ENCODE results near the gene CARNS1.
"Not testable (repeated sequence)": the region's sequence is repeated elsewhere in the genome, so short reads cannot be mapped to it uniquely, and the experiment has no call there.

The CARNS1 gene

DNA sequence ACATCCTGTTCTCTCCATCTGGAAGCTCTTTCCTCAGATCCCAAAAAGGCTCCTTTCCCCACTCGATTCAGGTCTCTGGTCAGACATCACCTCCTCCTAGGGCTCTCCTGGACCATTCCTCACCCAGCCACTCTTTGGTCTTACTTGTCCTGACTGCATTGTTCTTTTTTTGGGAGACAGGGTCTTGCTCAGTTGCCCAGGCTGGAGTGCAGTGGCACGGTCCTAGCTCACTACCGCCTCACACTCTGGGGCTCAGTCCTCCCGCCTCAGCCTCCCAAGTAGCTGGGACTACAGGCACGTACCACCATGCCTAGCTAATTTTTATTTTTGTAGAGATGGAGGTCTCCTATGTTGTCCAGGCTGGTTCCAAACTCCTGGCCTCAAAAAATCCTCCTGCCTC lies 30.0 kb downstream of the CARNS1 start:
- DNase-seq: no peak

DNA sequence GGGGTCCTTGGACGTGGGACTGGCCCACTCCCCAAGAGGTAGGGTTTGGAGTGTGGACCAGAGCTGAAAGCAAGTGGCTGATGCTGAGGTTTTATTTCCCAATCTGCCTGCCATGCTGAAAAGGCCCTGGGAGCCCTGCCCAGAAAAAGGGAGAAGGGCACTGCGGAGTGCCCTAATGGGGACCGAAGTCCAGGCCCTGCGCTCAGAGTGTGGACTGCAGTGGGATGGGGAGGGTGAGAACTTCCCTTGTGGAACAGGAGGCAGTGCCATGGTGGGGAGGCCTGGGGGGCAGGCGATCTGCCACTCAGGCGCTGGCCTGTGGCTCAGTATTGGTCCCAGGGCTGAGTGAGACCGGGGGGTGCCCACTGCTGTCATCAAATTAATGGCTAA lies 32.7 kb downstream of the CARNS1 start:
- DNase-seq: no peak

DNA sequence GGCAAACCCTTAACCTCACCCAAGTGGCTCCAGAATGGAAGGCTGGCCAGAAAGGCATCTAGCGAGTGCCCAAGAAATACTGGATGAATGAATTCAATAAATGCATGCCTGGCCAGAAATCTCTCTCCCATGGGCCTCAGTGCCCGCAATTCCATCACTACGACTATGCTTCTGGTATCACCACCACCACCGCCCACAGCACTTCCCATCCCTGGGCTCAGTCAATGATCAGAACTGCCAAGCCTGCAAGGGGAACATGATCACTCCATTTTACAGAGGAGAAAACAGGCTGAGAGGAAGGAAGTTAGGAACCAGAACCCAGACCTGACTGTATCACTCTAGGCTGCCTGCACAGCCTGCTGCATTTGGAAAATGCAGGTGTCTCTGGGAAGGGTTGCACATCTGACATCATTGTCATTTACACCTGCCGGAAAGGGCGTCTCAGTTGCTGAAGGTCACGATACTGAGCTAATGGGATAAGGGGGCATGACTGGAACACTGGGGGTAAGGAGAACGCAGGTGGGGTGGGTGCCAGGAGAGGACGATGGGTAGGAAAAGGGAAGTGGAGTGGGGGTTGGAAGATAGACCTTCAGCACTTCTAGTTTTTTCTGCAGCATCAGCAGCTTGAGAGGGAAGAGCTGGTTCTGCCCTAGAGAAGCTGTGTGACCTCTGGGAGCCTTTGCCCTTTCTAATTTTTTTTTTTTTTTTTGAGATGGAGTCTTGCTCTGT lies 33.8 kb downstream of the CARNS1 start:
- no peak for DNase-seq

DNA sequence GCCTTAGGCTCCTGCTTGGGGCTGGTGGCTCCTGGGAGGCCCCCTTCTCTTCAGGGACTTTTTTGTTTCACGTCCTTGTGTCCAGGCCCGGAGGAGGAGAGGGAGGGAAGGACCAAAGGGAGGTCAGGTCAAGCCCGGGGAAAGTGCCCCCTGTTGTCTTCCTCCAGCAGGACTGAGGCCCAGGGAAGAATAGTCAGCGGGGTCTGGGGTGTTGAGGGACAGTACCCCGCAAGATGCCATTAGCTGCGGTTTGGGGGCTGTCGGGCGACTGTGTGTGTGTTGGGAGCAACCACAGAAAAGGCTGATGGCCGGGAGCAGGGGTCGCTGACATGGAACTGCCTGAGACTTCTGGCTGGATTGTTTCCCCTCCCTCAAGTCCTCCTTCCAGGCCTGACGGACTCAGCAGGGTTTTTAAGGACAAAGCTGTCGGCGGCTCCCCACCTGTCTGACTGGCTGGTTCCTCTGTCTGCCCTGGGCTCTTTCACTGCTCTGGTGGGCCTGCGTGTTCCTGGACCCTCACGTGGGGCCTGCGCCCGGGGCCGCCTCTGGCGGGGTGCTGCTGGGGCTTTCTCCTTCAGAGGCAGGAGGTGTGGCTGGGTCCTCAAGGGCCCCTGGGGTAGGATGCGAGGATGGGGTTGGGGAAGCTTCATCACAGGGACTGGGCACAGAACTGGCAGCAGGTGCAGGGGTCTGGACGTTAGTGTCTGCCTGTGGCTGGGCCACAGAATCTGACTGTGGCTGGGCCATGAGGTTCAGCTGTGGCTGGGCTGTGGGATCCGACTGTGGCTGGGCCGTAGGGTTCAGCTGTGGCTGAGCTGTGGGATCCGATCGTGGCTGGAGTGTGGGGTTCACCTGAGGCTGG lies 35.5 kb downstream of the CARNS1 start:
- DNase-seq: no peak

DNA sequence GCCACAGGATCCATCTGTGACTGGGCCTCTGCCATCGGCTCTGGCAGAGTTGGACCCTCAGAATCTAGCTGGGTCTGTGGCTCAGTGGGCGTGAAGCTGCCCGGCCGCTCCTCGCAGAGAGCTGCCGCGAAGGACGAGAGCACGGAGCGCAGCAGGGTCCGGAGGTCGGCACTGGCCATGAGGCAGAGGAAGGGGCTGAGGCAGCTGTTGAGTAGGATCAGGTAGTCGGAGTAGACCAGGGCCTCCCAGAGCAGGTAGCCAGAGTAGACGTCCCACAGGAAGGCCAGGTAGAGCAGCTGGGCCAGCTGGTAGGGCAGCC lies 36.1 kb downstream of the CARNS1 start:
- DNase-seq: no peak

DNA sequence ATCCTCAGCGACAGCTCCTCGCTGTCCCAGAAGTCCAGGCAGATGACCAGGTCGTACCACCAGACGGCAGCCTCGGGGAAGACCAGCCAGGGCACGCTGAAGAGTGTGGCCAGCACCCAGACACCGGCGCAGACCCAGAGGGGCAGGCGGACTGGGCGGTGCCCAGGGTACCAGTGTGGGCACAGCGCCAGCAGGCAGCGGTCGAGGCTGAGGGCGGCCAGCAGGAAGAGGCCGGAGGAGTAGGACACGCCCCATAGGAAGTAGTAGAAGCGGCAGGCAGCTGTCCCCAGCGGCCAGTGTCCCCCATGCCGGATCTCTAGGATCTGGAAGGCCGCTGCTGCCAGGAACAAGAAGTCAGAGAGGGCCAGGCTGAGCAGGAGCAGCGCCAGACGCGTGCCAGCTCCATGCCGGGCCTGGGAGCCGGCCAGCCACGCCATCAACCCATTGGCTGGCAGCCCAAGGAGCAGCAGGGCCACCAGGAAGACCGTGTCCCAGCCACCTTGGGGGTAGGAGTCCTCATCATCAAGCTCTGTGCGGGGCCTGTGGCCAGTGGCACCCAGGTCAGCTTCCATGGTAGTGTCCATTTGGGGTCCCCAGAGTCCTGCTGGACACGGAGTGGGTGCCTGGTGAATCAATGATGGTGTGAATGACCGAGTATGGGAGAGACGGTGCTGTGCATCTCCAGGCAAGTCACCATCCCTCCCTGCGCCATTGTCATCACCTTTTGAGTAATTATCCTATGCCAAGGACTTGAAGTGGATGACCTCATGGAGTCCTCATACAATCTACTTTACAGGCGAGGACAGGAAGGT lies 36.9 kb downstream of the CARNS1 start, which contains the start of gene GPR152:
TSS of gene GPR152 (minus strand) at position 589 of the 812 bp plus-strand sequence. CDS start at position 584, 5 bp downstream.
- no peak for DNase-seq

DNA sequence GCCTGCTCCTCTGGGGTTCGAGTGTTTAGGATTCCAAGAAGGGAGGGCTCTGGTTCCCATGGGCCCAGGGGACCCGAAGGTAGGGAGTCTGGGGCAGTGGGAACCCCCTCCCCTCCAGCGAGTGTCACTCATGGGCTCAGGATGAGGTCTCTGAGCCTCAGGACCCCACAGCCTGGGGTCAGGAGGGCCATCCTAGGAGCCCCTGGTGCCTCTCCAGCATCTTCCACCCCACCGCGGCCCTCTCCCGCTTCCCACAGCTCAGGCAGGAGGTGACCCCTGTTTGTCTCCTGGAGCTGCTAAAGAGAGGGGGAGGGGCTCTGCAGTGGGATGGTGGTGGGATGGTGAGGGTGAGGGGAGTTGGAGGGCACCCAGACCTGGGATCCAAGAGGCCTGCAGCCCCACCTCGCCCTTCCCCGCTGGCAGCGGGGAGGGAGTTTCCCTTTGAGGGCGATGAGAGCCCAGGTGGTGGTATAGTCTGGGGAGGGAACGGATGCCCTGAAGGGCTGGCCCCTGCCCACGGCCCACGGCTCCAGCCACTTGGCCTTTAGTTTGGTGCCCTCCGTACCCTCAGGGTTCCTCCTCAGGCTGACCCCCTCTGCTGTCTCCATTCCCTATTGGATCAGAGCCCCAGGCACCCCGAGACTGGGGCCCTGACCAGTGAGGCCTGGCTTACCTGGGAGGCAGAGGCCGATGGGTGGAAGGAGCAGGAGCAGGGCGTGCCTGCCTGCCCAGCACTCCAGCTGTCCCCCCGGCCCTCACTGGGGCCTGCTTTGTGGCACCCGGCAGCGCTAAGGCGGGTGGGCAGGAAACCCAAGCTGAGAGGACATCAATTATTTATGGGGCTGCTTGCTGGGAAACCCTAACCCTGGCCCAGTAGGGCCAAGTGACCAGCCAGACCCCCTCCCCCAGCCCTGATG lies 38.6 kb downstream of the CARNS1 start:
- no peak for DNase-seq

DNA sequence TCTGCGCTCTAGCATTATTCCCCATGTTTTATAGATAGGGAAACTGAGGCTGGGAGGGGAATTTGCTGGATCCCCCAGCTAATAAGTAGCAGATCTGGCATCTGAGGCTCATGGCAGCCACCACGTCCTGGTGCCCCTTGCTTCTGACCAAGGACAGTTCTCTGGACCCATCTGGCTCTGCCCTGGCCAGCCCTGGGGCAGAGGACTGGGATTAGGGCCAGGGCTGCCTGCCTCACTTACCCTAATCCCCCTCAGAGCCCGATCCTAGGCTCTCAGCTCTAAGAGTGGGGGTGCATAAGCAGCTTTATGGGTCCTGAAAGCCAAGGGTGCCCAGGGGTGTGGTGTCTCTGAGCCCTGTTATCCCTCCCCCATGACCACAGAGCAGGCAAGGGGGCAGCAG lies 39.6 kb downstream of the CARNS1 start, which contains the start of gene CABP4:
TSS of gene CABP4 (plus strand) at position 301 of the 400 bp plus-strand sequence. CDS start at position 371, 70 bp downstream.
- no peak for DNase-seq

DNA sequence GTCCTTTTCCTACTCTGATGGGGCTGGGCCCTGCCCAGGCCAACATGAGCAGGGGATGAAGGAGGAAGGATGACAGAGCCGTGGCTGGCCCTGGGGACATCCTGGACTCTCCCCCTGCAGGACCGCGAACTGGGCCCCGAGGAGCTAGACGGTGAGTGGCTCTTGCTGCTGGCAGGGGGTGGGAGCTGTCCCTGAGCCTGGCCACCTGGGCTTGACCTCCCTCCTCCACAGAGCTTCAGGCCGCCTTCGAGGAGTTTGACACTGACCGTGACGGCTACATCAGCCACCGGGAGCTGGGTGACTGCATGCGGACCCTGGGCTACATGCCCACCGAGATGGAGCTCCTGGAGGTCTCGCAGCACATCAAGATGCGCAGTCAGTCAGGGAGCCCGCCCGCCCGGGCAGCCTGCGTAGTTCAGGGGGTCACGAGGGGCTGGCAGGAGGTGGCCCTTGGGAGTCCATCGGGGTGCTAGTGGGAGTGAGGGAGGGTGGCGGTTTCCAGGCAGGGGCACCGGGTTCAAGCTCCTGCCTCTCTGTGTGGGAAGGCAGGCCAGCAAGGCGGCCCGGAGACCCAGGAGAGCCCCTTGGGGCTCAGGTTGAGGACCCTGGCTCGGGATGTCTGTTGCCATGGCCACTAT lies 40.7 kb downstream of the CARNS1 start:
- no peak for DNase-seq

DNA sequence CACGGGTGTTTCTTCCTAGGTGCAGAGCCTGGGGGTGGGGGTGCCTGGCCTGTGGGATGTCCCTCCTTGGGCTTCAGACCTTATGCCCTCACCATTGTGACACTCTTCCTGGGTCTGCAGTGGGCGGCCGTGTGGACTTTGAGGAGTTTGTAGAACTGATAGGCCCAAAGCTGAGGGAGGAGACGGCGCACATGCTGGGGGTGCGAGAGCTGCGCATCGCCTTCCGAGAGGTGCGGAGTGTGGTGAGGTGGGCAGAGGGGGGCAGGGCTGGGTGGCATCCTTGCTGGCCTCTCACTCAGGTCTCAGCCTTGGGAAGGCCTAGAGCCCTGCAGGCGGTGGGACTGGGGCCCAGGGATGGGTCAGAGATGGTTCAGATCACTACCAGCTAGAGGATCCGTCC lies 42.0 kb downstream of the CARNS1 start:
- no peak for DNase-seq

DNA sequence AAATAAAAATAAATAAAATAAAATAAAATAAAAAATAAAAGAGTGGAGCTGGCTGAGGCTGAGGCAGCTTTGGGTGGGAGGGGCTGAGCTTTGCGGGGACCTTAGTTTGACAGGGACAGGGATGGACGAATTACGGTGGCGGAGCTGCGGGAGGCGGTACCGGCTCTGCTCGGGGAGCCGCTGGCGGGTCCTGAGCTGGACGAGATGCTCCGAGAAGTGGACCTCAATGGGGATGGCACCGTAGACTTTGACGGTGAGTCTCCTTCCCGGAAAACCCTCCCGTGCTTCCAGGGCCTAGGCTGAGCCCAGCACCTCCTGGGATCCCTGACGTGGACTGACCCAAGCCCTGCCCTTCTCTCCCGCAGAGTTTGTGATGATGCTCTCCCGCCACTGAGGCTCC lies 42.8 kb downstream of the CARNS1 start:
- DNase-seq: no peak

DNA sequence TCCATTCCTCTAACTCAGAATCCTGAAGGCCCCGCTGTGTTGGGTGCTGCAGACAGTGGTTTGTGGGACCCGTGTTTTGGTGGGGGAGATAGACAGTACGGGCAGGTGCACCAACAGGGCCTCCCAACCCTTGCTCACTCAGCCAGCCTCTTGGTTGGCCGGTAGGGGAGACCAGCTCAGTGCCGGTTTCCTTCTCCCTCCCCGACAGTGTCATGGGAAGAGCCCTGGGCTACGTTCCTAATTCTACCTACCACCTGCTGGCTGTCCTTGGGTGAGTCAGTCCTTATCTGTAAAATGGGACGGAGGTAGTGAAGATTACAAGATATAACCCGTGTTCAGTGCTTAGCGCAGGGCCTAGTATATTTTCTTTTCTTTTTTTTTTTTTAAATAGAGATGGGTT lies 47.7 kb downstream of the CARNS1 start:
- DNase-seq: no peak

DNA sequence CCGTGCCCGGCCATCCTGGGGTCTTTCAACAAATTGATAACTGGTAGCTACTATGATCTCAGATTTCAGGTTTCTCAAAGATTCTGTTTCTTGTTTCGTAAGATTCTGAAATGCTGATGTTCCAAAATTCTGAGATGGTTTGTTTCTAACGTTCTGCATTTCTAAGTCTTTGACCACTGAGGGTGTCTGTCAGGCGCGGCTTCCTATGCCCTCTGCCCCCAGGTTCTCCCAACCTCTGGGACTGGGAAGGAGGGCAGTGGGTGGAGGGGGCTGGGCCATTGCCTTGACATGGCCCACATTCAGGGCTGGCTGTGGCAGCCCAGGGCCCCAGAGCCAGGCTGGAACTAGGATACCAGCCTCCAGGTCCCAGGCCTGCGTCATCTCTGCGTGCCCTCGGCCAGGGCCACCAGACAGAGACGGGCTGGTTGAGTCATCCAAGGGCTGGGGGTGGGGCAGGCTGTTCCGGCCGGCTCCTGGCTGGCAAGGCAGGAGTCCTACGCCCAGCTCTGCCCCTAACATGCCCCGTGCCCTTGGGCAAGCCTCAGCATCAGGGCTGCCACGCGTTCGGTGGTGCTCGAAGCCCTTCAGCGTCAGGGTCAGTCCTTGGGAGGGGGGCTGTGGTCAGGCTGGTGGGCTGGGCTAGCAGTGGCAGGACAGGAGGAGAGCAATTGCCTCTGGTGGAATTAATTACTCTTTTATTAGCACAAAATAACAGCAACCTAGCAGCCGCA lies 48.4 kb downstream of the CARNS1 start:
- DNase-seq: no peak

DNA sequence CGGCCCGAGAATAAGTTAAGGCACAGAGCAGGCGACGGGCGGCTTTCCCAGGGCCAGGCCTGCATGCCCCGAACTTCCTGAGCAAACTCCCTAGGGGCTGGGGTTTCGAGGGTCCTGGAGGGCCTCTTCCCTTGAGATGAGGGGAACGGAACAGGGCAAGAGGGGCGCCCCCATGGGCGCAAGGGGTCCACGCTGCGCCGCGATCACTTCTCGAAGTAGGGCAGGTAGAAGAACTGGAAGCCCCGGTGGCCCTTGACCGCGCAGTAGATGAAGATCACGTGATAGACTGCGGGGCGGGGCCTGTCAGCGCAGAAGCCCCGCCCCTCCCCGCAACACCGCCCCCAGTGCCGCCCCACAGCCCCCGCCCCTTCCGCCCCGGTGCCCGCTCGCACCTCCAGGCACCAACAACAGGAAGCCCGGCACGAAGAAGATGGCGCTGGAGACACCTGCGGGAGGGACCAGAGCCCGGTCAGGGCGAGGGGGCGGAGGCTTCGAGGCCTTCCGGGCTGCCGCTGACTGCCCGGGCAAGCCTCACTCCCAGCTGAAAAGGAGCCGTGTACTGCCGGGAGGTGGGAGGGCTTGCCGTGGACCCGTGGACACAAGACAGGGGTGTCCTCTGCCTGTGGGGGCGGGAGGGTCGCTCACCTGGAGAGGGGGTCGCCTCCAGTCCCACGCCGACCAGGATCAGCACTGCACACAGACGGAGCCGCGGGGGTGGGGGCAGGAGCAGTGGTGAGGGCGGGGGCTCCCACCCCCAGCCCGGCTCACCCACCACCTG lies 49.1 kb downstream of the CARNS1 start:
- peak; percentile 92 to 94 for DNase-seq

DNA sequence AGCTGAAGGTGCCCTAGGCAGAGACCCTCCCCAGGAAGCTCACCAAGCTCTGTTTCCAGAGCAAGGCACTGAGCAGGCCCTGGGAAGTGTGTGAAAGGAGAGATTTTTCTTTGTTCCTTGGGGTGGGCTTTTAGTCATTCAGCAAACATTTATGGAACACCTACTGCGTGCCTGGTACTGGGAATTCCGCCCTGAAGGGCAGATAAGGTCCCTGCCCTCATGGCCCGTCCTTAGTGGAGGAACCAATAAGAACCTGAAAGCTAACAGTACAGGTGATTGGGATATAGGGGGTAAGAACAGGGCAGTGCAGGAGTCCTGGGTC lies 49.7 kb downstream of the CARNS1 start:
- peak; percentile 32 to 42 for DNase-seq

DNA sequence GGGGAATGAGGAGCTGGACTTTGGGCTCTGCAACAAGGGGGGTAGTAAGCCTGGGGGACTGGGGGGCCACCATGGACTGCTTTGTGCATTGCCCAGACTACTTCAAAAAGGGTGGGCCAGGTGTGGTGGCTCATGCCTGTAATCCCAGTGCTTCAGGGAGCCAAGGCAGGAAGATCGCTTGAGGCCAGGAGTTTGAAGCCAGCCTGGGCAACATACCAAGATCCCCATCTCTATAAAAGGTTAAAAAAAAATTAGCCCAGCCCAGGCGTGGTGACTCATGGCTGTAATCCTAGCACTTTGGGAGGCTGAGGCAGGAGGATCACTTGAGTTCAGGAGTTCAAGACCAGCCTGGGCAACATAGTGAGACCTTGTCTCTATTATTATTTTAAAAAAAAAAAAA lies 50.1 kb downstream of the CARNS1 start:
- DNase-seq: not testable (repeated sequence)

DNA sequence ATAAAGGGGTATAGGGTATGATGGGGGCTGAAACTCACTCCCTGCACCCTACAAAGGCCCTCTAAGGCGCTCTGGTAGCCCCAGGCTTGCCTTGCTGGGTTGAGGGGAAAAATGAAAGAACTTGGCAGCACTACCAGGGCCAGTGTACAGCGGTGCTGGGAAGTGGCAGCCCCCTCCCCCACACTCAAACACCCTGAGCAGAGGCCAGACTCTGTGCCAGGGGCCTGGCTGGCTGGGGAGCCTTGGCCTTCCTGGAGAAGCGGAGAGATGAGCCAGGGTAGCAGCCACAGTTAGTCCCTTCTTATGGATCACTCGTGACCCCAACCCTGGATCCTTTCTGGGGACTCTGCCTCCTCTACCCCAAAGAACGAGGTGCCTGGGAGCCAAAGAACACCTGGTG lies 50.9 kb downstream of the CARNS1 start:
- DNase-seq: no peak

DNA sequence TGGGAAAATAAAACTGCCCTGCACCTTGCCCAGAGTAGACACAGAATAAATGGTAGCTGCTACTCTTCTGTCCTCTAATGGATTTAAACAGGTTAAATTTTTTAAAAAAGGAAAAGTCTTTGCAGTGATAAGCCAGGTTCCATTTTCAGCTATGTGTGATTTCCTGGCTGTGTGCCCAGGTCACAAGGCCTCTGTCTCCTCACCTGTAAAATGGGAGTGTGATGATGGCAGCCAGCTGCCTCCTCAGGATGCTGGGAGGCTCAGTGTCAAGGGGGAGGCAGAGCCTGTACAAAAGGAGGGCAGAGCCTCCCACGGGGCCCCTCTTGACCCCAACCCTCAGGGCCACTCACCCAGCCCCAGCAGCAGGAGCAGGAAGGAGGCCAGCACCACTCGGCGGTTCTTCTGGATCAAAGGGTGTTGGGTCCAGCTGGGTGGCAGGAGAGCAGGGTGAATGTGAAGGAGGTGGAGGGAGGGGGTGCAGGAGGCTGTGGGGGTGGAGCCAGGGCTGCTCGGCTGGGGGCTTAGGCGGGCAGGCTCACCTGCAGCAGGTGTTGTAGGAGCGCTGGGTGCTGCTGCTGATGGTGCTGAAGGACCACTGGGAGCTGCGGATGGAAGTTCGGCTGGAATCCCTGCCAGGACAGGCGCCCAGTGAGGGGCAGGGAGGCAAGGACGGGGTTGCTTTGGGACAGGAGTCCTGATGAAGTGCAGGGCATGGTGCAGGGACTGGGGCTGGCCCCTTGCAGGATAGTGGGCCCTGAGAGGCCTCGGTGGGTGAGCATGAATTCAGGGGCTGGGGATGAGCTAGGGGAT lies 51.7 kb downstream of the CARNS1 start:
- DNase-seq: no peak

DNA sequence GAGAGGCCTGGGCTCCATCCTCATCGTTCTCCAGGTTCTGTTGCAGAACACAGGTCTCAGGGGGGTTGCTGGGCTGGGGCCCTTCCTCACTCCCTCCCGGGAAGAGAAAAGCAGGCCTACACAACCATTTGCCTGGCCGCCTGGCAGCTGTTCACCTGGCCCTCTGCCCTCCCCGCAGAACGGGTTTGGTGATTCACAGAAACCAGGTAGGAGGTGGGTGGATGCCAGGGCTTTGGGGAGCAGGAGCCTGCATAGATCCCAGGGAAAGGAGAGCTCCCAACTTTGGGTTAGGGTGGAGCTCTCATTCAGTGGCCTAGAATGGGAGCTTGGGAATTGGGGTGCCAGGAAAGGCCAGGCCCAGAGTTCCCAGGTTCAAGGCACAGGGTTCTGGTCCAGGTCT lies 52.6 kb downstream of the CARNS1 start:
- DNase-seq: peak; percentile 44 to 54

DNA sequence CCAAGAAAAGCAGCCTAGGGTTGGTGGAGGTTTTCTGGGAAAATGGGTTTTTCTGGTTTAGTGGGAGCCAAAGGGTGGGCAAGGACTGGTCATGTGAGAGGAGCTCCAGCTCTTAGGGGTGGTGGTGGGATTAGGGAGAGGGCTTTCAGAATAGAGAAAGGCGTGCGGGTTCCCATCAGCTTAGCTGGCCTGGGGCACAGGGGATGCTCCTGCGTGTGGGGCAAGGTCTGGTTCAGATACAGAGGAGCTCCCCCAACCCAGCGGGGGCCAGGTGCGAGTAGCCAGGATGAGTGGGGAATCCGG lies 52.9 kb downstream of the CARNS1 start:
- peak in 1 of 2 experiments; percentile 51 for DNase-seq
